Activated gamma-delta T cell treated with Interleukin-2 at 50 U/mL for 16 hours (primary cell): ENCODE results near the gene CERS3.
"Not testable (repeated sequence)": the region's sequence is repeated elsewhere in the genome, so short reads cannot be mapped to it uniquely, and the experiment has no call there.

Source experiments
- DNase-seq: peaks from one replicate; pipeline ENCODE4 v3.0.0-alpha.2; 2020

CERS3 gene

GRCh38 chr15:100463515-100463914, 65.2 kb downstream of the CERS3 start:
- DNase-seq = no peak

GRCh38 chr15:100461049-100461448, 67.7 kb downstream of the CERS3 start:
- no peak for DNase-seq

GRCh38 chr15:100457201-100457600, 71.5 kb downstream of the CERS3 start:
- DNase-seq = no peak

GRCh38 chr15:100454148-100454547, 74.6 kb downstream of the CERS3 start:
- no peak for DNase-seq

- DNase-seq = no peak
Observed at GRCh38 chr15:100448481-100448880, 80.3 kb downstream of the CERS3 start.

- DNase-seq = not testable (repeated sequence)
Observed at GRCh38 chr15:100441063-100441462, 87.7 kb downstream of the CERS3 start.

GRCh38 chr15:100439514-100439913, 89.2 kb downstream of the CERS3 start:
- DNase-seq = no peak

GRCh38 chr15:100438570-100438969, 90.2 kb downstream of the CERS3 start:
- no peak for DNase-seq

GRCh38 chr15:100437261-100437660, 91.5 kb downstream of the CERS3 start:
- no peak for DNase-seq

GRCh38 chr15:100434561-100434960, 94.2 kb downstream of the CERS3 start:
- no peak for DNase-seq

- DNase-seq = no peak
Observed at GRCh38 chr15:100434038-100434437, 94.7 kb downstream of the CERS3 start.

GRCh38 chr15:100433304-100433703, 95.4 kb downstream of the CERS3 start:
- no peak for DNase-seq

- no peak for DNase-seq
Observed at GRCh38 chr15:100430411-100430810, 98.3 kb downstream of the CERS3 start.

- no peak for DNase-seq
Observed at GRCh38 chr15:100429116-100429728, 99.5 kb downstream of the CERS3 start.

- no peak for DNase-seq
Observed at GRCh38 chr15:100426937-100427336, 101.8 kb downstream of the CERS3 start.

GRCh38 chr15:100405179-100405578, 123.6 kb downstream of the CERS3 start:
- DNase-seq = no peak

GRCh38 chr15:100400996-100401395, 127.8 kb downstream of the CERS3 start:
- DNase-seq = no peak

GRCh38 chr15:100394736-100395440, 133.9 kb downstream of the CERS3 start:
- DNase-seq = no peak

GRCh38 chr15:100393008-100393407, 135.7 kb downstream of the CERS3 start:
- DNase-seq = no peak

GRCh38 chr15:100385300-100386050, 143.3 kb downstream of the CERS3 start:
- no peak for DNase-seq

- no peak for DNase-seq
Observed at GRCh38 chr15:100384108-100384410, 144.7 kb downstream of the CERS3 start.

- no peak for DNase-seq
Observed at GRCh38 chr15:100383302-100384107, 145.2 kb downstream of the CERS3 start.

- no peak for DNase-seq
Observed at GRCh38 chr15:100373942-100374341, 154.8 kb downstream of the CERS3 start.
